Panc1 (cell line): ENCODE measurements around the gene KANK4.

ENCODE experiments used
- CTCF ChIP-seq: fragments of 450-650 bp; IDR thresholded peaks from 2 replicates; pipeline ENCODE4 v1.5.1; 2017; ENCODE audit warnings: mild to moderate bottlenecking
- POLR2AphosphoS5 ChIP-seq: IDR thresholded peaks from 2 replicates; pipeline ENCODE4 v1.6.1; 2012; ENCODE audit warnings: mild to moderate bottlenecking, low read depth, low read length, moderate library complexity
- REST ChIP-seq, 2 experiments: IDR thresholded peaks; 2 replicates each; pipeline ENCODE4 v1.6.1; 2011 to 2012; ENCODE audit warnings: low read depth in 2 of 2, control low read depth in 1 of 2, low read length in 1 of 2, mild to moderate bottlenecking in 1 of 2, moderate library complexity in 1 of 2; ENCODE audit not compliant: insufficient read depth in 1 of 2
- SIN3A ChIP-seq: IDR thresholded peaks from 2 replicates; pipeline ENCODE4 v1.6.1; 2012; ENCODE audit warnings: low read depth, mild to moderate bottlenecking, low read length, moderate library complexity, borderline replicate concordance; ENCODE audit not compliant: insufficient read depth
- TCF7L2 ChIP-seq: IDR thresholded peaks from 2 replicates; pipeline ENCODE4 v1.6.1; 2011; ENCODE audit warnings: mild to moderate bottlenecking, low read depth, low read length, inconsistent platforms

- TF ChIP-seq CTCF, result no peak
- no peak for TF ChIP-seq POLR2AphosphoS5
- TF ChIP-seq SIN3A, result no peak
- no peak for TF ChIP-seq REST (IDR thresholded peaks at IDR 0.05; ENCODE audit: insufficient read depth in 1 of 2, low read depth in 2 of 2, low read length in 1 of 2)
- no peak for TF ChIP-seq TCF7L2
These were observed 112.0 kb downstream of the KANK4 start for GRCh38 chr1:62207187-62207586.
